Measurements from ENCODE around the gene METRNL.

The METRNL gene

DNA sequence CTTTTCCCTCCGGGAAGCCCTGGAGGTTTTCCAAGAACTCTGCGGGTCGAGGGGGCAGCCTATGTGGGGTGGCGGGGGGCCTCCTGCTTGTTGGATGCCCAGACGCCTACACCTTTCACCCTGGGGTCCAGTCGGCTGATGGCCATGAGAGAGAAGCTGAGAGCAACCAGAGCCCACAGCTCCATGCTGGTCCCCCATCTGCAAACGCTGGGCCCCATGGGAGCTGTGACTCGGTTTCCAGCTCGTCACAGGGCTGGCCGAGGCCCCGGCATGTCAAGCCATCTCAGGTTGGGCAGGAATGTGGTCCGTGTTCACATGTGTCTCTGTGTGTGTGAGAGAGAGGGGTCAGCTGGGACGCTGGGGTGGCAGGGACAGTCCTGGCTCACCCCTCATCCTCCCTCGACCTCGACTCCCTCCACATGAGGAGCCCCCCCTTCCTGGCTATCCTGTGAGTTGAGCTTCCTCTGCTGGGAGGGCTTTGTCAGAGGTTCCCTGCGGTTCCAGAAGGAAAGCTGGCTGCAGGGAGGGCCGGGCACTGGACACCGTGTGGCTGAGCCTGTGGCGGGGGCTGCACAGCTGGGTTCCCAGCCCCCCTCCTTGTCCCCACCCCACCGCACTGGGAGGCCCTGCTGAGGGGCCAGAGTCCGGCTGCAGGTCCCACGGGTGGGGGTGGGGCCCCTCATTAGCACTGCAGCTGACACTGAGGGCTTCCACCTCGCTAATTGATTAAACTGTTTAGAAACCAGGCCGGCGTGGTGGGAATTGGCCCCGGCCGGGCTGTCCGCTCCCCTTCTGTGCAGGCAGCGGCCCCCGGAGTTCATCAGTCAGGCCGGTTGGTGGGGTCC lies 19.1 kb downstream of the METRNL start:
- no peaks in the 10 kb centered on the region for H3K9me3 Mint-ChIP-seq
- H3K4me1 Mint-ChIP-seq = peaks cover 37% of the 10 kb centered on the region
- H3K36me3 Mint-ChIP-seq = peaks cover 24% of the 10 kb centered on the region
- no peak overlapping the region for H3K27ac Mint-ChIP-seq
- no peak overlapping the region for H3K4me3 Mint-ChIP-seq
- H3K27me3 Mint-ChIP-seq = peaks cover 45% of the 10 kb centered on the region
- ATAC-seq = no peak

DNA sequence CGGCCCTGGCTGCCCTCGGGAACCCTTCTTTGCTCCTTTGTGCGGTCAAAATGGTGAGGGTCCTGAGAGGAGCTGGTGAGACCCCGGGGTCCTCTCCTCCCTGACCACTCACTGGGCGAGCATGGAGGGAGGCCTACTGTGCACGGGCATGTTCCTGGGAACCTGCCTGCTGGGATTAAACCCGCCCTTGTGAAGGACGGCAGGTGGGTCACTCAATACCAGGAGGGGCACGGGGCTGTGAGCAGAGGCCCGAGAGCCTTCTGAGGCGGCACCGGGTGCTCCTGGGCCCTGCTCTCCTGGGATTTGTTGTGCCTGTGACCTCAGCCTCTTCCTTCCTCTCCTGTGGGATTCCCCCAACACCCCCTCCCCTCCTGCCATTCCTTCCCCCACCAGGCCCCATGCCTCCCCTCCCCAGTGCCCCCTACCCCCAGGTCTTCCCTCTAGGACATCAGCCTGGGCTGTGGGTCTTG lies 19.7 kb downstream of the METRNL start:
- H3K4me1 Mint-ChIP-seq = peaks cover 41% of the 10 kb centered on the region
- H3K4me3 Mint-ChIP-seq = no peak overlapping the region
- peak overlapping the region; percentile 71 for H3K27ac Mint-ChIP-seq
- no peaks in the 10 kb centered on the region for H3K9me3 Mint-ChIP-seq
- H3K36me3 Mint-ChIP-seq = peaks cover 18% of the 10 kb centered on the region
- H3K27me3 Mint-ChIP-seq = peaks cover 50% of the 10 kb centered on the region
- no peak for ATAC-seq

DNA sequence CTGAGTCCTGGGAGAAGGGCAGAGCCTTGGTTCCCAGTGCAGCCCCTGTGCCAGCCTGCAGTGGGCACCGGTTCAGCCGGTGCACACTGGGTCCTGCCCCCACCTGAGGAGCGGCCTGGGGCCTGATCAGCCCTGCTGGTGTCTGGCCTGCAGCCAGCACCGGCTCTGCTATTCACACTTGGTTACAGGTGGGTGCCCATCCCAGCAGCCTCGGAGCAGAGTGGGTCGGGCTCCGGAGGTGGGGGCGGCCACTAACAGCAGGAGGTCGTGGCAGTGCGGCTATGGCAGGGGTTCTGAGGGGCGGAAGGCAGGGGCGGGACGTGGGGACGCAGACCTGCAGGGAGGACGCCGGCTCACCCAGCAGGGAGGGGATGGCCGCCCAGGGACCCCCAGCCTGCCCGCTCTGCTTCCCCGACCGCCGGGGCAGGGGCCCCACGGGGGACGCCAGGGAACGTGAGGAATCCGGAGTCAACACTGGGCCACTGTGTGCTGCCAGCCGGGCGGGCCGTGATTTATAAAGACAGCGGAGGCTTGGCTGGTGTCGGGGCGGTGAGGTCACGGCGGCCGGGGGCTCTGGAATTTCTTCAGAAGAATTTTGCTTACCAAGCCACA lies 20.3 kb downstream of the METRNL start:
- Mint-ChIP-seq H3K27me3 (peaks cover 56% of the 10 kb centered on the region), H3K27ac (peak overlapping the region; percentile 71), H3K9me3 (no peaks in the 10 kb centered on the region), H3K4me1 (peaks cover 44% of the 10 kb centered on the region), H3K36me3 (peaks cover 12% of the 10 kb centered on the region), H3K4me3 (peak overlapping the region; percentile 72)
- peak; percentile 25 for ATAC-seq

DNA sequence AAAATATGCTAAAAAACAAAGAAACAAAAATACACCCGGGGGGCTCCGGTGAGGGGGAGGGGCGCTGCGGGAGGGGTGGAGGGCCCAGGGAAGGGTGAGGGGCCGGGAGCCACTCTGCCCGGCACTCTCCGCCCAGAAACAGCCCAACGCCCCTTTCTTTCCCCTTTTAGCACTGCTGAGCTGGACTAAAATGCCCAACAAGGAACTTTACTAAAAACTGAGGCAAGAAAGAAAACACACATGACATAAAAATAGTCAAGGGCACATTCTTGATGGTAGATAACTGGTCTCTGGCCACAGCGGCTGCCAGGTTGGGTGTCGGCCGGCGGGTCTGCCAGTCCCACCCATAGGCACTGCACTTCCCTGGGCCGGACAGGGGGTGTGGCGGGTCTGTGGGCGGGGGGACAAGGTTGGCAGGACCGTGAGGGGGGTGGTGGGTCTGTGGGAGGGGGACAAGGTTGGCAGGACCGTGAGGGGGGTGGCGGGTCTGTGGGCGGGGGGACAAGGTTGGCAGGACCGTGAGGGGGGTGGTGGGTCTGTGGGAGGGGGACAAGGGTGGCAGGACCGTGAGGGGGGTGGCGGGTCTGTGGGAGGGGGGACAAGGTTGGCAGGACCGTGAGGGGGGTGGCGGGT lies 20.9 kb downstream of the METRNL start:
- Mint-ChIP-seq H3K9me3 (no peaks in the 10 kb centered on the region), H3K36me3 (peaks cover 7% of the 10 kb centered on the region), H3K27ac (peak overlapping the region; percentile 71), H3K27me3 (peaks cover 61% of the 10 kb centered on the region), H3K4me3 (peak overlapping the region; percentile 29), H3K4me1 (peaks cover 44% of the 10 kb centered on the region)
- ATAC-seq = no peak

DNA sequence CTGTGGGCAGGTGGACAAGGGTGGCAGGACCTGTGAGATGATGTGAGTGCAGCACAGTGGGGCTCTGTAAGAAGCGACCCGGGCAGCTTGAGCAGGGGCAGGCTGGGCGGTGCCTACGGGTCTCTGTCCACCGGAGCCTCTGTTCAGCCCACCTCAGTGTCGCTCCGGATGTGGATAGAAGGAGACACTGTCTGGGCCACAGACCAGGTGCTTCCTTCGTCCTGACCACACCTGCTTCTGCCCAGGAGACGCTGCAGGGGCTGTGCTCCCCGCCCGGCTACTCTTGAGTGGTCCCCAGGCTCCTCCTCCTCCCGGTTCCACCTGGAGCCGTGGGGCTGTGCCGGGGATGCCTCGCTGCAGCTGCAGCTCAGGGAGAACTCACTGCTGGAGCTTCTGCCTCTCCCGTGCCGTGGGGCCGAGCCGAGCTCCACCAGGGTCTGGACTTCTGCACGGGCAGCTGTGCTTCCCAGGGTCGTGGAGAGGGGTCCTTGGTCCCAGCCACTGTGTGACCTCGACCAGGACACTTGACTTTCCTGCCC lies 21.5 kb downstream of the METRNL start:
- H3K27me3 Mint-ChIP-seq = peaks cover 61% of the 10 kb centered on the region
- ATAC-seq = peak; percentile 78
- no peaks in the 10 kb centered on the region for H3K9me3 Mint-ChIP-seq
- H3K27ac Mint-ChIP-seq = peak overlapping the region; percentile 64
- peaks cover 1% of the 10 kb centered on the region for H3K36me3 Mint-ChIP-seq
- H3K4me3 Mint-ChIP-seq = peak overlapping the region; percentile 35
- peaks cover 44% of the 10 kb centered on the region for H3K4me1 Mint-ChIP-seq

DNA sequence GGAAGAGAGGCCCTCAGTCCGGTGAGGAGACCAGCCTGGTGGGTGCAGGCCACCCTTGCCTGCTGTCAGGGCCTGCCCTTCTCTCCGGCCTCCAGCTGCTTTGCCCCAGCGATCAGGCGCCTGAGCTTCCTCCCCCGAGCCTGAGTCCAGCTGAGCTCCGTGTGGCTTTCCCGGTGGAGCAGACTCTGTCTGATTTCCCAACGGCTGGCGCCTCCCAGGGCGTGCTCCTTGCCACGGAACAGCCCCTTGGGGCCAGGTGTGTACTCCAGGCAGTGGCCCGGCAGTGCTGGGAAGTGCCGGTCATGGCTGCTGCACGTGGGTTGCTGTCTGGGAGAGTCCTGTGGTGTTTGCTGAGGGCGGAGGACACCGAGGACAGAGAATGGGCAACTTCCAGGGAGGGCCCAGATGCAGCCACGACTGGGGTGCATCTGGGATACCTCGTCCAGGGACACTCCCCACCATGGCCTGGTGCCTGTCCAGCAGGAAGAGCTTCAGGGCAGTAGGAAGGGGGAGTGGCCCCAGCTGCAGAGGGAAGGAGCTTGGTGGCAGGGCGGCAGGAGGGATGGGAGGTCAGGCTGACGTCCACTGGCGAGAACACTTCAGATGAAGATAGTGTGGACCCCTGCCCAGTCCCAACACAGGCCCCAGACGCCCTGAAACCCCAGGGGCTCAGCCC lies 22.5 kb downstream of the METRNL start:
- Mint-ChIP-seq H3K27me3 (peaks cover 61% of the 10 kb centered on the region), H3K36me3 (no peaks in the 10 kb centered on the region), H3K27ac (peak overlapping the region; percentile 64), H3K9me3 (no peaks in the 10 kb centered on the region), H3K4me1 (peaks cover 42% of the 10 kb centered on the region), H3K4me3 (no peak overlapping the region)
- no peak for ATAC-seq

DNA sequence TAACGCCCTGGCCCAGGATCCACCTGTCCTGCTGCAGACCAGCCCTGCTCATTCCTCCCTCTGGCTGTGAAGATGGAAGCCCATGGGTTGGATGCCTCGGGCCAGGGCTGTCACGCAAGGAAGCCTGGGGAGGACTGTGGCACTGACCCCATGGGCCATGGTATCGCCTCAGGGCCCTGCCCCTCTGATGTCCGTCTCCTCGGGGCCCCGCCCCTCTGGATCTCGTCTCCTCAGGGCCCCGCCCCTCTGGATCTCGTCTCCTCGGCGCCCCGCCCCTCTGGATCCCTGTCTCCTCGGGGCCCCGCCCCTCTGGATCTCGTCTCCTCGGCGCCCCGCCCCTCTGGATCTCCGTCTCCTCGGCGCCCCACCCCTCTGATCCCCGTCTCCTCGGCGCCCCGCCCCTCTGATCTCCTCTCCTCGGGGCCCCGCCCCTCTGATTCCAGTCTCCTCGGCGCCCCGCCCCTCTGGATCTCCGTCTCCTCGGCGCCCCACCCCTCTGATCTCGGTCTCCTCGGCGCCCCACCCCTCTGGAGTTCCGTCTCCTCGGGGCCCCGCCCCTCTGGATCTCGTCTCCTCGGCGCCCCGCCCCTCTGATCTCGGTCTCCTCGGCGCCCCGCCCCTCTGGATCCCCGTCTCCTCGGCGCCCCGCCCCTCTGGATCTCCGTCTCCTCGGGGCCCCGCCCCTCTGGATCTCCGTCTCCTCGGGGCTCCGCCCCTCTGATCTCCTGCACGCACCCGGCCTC lies 24.0 kb downstream of the METRNL start:
- no peaks in the 10 kb centered on the region for H3K36me3 Mint-ChIP-seq
- H3K4me1 Mint-ChIP-seq = peaks cover 37% of the 10 kb centered on the region
- no peaks in the 10 kb centered on the region for H3K9me3 Mint-ChIP-seq
- ATAC-seq = no peak
- peak overlapping the region; percentile 27 for H3K27ac Mint-ChIP-seq
- peak overlapping the region; percentile 50 for H3K4me3 Mint-ChIP-seq
- H3K27me3 Mint-ChIP-seq = peaks cover 65% of the 10 kb centered on the region

DNA sequence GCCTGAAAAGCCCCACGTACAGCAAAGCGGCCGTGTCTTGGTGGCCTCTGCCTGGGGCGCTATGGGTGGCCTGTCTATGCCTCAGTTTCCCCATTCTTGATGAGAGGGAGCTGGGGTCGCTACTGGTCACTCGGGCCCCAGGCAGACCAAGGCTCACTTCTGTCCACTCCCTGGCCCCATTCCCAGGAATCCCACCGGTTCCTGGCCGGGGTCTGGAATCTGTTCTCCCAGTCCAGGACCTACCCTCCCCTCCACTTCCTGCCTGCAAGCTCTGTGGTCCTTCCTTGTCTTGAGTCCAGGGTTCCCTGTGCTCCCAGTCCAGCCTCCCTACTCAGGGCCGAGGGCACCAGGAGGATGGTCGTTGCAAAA lies 24.5 kb downstream of the METRNL start:
- Mint-ChIP-seq H3K4me1 (peaks cover 37% of the 10 kb centered on the region), H3K9me3 (peaks cover under 1% of the 10 kb centered on the region), H3K27me3 (peaks cover 66% of the 10 kb centered on the region), H3K4me3 (peak overlapping the region; percentile 50), H3K27ac (peak overlapping the region; percentile 27), H3K36me3 (no peaks in the 10 kb centered on the region)
- ATAC-seq = no peak

DNA sequence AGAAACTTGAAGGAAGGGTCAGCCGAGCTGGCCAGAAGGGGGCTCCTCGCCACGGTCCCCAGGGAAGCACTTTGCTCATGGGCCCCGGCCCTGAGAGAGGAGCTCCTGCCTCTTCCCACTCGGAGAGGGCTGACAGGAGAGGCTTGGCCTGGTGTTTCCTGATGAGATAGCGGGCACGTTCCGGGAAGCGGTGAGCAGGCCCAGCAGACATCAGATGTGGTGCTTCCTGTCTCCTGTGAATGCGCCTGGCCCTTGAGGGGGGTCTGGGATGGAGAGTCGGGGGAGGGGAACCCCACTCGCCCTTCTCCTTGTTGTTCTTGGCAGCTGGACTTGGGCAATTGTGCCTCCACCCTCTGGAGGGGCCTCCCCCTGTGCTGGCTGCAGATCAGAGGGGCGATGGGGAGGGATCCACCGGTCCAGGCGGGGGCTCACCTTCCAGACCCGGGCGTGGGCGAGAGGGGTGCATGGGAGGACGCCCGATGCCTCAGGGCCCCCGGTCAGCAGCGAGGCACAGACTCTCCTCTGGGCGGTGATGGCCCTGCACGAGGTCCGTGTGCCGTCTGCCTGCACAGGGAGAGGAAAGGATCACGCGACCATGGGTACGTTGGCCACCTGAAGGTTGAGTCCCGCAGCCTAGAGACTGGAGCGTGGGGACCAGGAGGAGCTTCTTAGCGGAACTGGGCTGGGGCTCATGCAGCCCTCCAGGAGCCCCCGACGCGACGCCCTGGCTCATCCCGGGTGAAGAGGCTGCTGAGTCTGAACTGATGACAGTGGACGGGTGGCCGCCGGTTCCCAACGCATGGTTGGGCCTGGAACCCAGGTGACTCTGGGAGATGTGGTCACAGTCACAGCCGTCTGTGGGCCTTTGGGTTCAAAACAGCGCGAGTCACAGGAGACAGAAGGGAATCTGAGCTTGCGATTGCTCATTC lies 25.4 kb downstream of the METRNL start:
- H3K27me3 Mint-ChIP-seq = peaks cover 68% of the 10 kb centered on the region
- ATAC-seq = no peak
- no peak overlapping the region for H3K4me3 Mint-ChIP-seq
- peaks cover 28% of the 10 kb centered on the region for H3K4me1 Mint-ChIP-seq
- no peaks in the 10 kb centered on the region for H3K36me3 Mint-ChIP-seq
- peaks cover 3% of the 10 kb centered on the region for H3K9me3 Mint-ChIP-seq
- no peak overlapping the region for H3K27ac Mint-ChIP-seq

DNA sequence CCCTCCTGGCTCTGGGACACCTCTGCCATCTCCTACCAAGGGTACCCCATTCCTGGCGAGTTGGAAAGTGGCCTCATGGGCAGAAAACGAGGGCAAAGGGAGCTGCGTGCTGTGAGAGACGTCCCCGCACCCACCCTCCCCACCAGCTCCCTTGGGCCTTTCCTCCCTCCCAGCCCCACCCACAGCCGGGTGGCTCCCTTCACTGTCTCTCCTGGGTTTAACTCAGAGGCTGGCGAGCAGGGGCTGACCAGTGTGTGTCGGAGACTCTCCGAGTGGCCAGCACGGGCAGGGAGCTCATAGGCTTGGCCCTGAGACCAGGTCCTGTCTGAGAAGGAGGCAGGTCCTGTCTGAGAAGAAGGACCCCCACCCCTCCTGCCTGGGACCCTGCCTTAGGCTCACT lies 26.1 kb downstream of the METRNL start:
- Mint-ChIP-seq H3K36me3 (no peaks in the 10 kb centered on the region), H3K27ac (no peak overlapping the region), H3K4me3 (no peak overlapping the region), H3K4me1 (peaks cover 22% of the 10 kb centered on the region), H3K27me3 (peaks cover 69% of the 10 kb centered on the region), H3K9me3 (peaks cover 3% of the 10 kb centered on the region)
- ATAC-seq = no peak

DNA sequence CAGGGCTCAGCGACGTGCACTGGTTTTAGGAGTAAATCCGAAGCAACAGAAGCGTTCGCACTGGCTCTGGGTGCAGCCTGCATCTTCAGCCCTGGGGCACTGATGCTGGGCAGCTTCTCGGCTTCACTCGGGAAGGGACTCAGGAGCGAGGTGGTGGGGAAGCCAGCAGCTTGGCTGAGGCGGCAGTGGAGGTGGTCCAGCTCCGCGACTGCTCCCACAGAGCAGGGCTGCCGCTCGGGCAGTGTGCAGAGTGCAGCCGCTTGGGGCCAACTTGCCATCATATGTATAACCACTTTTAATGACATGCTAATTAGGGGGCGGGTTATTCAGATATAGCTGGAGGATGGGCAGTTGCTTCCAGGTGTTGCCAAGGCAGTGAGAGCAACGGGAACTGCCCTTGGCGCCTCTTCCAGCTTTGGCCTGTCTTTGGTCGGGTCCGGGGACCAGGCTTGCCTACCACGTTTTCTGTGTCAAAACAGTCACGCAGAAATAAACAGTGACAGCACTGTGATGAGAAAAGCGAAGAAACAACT lies 26.7 kb downstream of the METRNL start:
- no peak overlapping the region for H3K4me3 Mint-ChIP-seq
- peaks cover 16% of the 10 kb centered on the region for H3K4me1 Mint-ChIP-seq
- no peaks in the 10 kb centered on the region for H3K36me3 Mint-ChIP-seq
- H3K27me3 Mint-ChIP-seq = peaks cover 69% of the 10 kb centered on the region
- no peak for ATAC-seq
- peaks cover 3% of the 10 kb centered on the region for H3K9me3 Mint-ChIP-seq
- H3K27ac Mint-ChIP-seq = no peak overlapping the region

DNA sequence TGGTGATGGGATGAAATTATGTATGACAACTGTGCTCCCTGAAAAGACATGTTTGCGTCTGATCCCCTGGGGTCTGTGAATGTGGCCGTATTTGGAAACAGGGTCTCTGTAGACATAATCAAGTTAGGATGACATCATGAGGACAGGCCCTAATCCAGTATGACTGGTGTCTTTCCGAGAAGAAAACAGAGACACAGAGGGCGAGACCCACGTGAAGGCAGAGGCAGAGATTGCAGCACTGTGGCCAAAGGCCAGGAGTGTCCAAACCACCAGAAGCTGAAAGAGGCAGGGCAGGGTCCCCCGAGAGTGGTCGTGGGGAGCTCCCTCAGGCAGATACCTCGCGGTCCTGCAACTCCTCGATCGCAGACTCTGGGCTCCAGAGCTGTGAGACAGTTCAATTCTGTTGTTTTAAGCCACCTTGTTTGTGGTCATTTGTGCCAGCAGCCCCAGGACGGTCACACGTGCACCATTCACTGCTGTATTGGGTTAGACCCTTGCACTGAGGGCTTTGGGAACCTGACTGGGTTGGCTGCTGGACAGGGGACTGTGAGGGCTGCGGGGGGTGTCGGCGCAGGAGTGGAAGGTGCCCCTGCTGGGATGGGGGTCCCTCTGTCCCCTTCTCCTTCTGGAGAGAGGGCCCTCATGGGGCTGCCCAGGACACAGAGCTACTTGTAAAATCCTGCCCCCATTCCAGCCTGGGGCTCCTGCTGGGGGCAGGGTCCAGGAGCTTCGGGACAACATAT lies 27.7 kb downstream of the METRNL start:
- no peak for ATAC-seq
- Mint-ChIP-seq H3K9me3 (peaks cover 3% of the 10 kb centered on the region), H3K27me3 (peaks cover 69% of the 10 kb centered on the region), H3K36me3 (no peaks in the 10 kb centered on the region), H3K27ac (no peak overlapping the region), H3K4me3 (no peak overlapping the region), H3K4me1 (peaks cover 6% of the 10 kb centered on the region)

DNA sequence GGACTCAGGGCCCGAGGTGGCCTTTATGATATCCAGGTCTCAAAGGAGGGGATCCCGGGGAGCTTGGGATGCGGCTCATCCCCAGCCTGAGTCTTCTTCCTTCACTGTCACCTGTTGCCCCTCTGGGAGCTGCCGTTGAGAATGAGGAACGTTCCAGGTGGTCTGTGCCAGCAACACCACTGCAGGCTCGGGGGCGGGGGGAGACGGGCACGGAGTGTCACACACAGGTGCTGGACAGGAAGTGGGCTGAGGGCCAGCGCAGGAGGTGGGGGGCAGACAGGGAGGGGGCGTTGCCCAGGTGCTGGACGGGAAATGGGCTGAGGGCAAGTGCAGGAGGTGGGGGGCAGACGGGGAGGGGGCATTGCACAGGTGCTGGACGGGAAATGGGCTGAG lies 28.2 kb downstream of the METRNL start:
- ATAC-seq = no peak
- Mint-ChIP-seq H3K27ac (no peak overlapping the region), H3K27me3 (peaks cover 75% of the 10 kb centered on the region), H3K36me3 (no peaks in the 10 kb centered on the region), H3K9me3 (peaks cover 3% of the 10 kb centered on the region), H3K4me3 (no peak overlapping the region), H3K4me1 (peaks cover 6% of the 10 kb centered on the region)

All from stimulated activated memory B cell treated with anti-CD40 and anti-IgM and Interleukin-4, amounts not matched to agents 10 μg/mL and 1 μg/mL and 100 μg/mL, for 72 hours (primary cell).